Liver (tissue), 9 donors: Measurements from ENCODE around the gene ATP10A. TPM values are rescaled to one million over a fixed set of nuclear protein-coding genes. Genes with fewer than 3 reads are reported as not detected.

Experiments used
- DNase-seq: peaks from one replicate; pipeline ENCODE4 v3.0.0-alpha.2; 2017; ENCODE audit warnings: low spot score
- H3K27ac ChIP-seq, 2 donors: one replicate each; pipeline ENCODE4 v1.7.0; 2013; ENCODE audit warnings: inconsistent platforms in 2 of 2, low read length in 2 of 2, control low read depth in 1 of 2, low read depth in 1 of 2, mild to moderate bottlenecking in 1 of 2
- H3K27me3 ChIP-seq, 4 donors: one replicate each; pipeline versions ENCODE4 v1.6.1 to v1.7.0; 2013; ENCODE audit warnings: low read length in 3 of 4, inconsistent platforms in 1 of 4, mild to moderate bottlenecking in 1 of 4, moderate library complexity in 1 of 4; ENCODE audit not compliant: control insufficient read depth in 4 of 4, insufficient read depth in 4 of 4
- H3K36me3 ChIP-seq, 4 donors: one replicate each; pipeline versions ENCODE4 v1.6.1 to v1.7.0; 2013; ENCODE audit warnings: low read length in 3 of 4, mild to moderate bottlenecking in 3 of 4, low read depth in 1 of 4, moderate library complexity in 1 of 4; ENCODE audit not compliant: control insufficient read depth in 4 of 4, insufficient read depth in 3 of 4
- H3K4me1 ChIP-seq, 4 donors: one replicate each; pipeline versions ENCODE4 v1.6.1 to v1.7.0; 2013; ENCODE audit warnings: low read length in 3 of 4, mild to moderate bottlenecking in 3 of 4, moderate library complexity in 1 of 4; ENCODE audit not compliant: control insufficient read depth in 4 of 4, insufficient read depth in 4 of 4
- H3K4me3 ChIP-seq, 3 donors: one replicate each; pipeline versions ENCODE4 v1.6.1 to v1.7.0; 2013; ENCODE audit warnings: low read length in 3 of 3, control low read depth in 1 of 3, low read depth in 1 of 3, mild to moderate bottlenecking in 1 of 3
- H3K9ac ChIP-seq, 2 donors: one replicate each; pipeline ENCODE4 v1.7.0; 2013; ENCODE audit warnings: low read length in 2 of 2, mild to moderate bottlenecking in 2 of 2, moderate library complexity in 2 of 2, control low read depth in 1 of 2, low read depth in 1 of 2
- H3K9me3 ChIP-seq, 4 donors: one replicate each; pipeline versions ENCODE4 v1.6.1 to v1.7.0; 2013; ENCODE audit warnings: low read length in 3 of 4; ENCODE audit not compliant: control insufficient read depth in 4 of 4
- EGR1 ChIP-seq, 2 donors: IDR thresholded peaks; 2 replicates each; pipeline ENCODE4 v1.6.1; 2016 to 2018; ENCODE audit warnings: antibody characterized with exemption in 2 of 2, low read depth in 2 of 2
- FOXA1 ChIP-seq: IDR thresholded peaks from 2 replicates; pipeline ENCODE4 v1.6.1; 2016; ENCODE audit warnings: antibody characterized with exemption
- FOXA2 ChIP-seq: IDR thresholded peaks from 2 replicates; pipeline ENCODE4 v1.6.1; 2016; ENCODE audit warnings: antibody characterized with exemption
- GABPA ChIP-seq, 2 donors: IDR thresholded peaks in 1 of 2; conservative IDR thresholded peaks in 1 of 2; 2 replicates each; pipeline ENCODE4 v1.6.1; 2016; ENCODE audit warnings: antibody characterized with exemption in 2 of 2, mild to moderate bottlenecking in 1 of 2, moderate library complexity in 1 of 2
- HNF4A ChIP-seq, 2 donors: conservative IDR thresholded peaks; 2 replicates each; pipeline ENCODE4 v1.6.1; 2016; ENCODE audit warnings: antibody characterized with exemption in 2 of 2, mild to moderate bottlenecking in 2 of 2
- HNF4G ChIP-seq: IDR thresholded peaks from 2 replicates; pipeline ENCODE4 v1.6.1; 2016; ENCODE audit warnings: antibody characterized with exemption
- NR2F2 ChIP-seq: IDR thresholded peaks from 2 replicates; pipeline ENCODE4 v1.6.1; 2016; ENCODE audit warnings: antibody characterized with exemption
- RAD21 ChIP-seq, 2 donors: IDR thresholded peaks; 2 replicates each; pipeline ENCODE4 v1.6.1; 2016; ENCODE audit warnings: antibody characterized with exemption in 2 of 2, mild to moderate bottlenecking in 2 of 2
- RXRA ChIP-seq, 2 donors: IDR thresholded peaks; 2 replicates each; pipeline ENCODE4 v1.6.1; 2017 to 2018; ENCODE audit warnings: antibody characterized with exemption in 2 of 2, mild to moderate bottlenecking in 1 of 2
- SP1 ChIP-seq: IDR thresholded peaks from 2 replicates; pipeline ENCODE4 v1.6.1; 2018; ENCODE audit warnings: antibody characterized with exemption, mild to moderate bottlenecking
- TAF1 ChIP-seq: conservative IDR thresholded peaks from 2 replicates; pipeline ENCODE4 v1.6.1; 2016; ENCODE audit warnings: antibody characterized with exemption, mild to moderate bottlenecking
- YY1 ChIP-seq: IDR thresholded peaks from 2 replicates; pipeline ENCODE4 v1.6.1; 2016; ENCODE audit warnings: antibody characterized with exemption, mild to moderate bottlenecking
- WGBS: extraction: QIAGEN DNeasy Blood & Tissue Kit; methylation state at CpG from one replicate; pipeline ENCODE4 v1.1.7; 2013; 5-methylcytosine and 5-hydroxymethylcytosine counted together
- polyA plus RNA-seq, 2 donors: library from polyadenylated mRNA; stranded (reverse) in 1 of 2; unstranded in 1 of 2; fragments of 200-250 nt in 1 of 2; fragments of >200 nt in 1 of 2; fragmentation: Nextera tagmentation in 1 of 2; extraction: Ambion mirVana in 1 of 2; gene quantifications; one replicate each; pipeline versions ENCODE4 v1.2.1 to v1.2.3, GENCODE V29; 2013 to 2015
- total RNA-seq, 2 donors: library from RNA; depleted of rRNA; stranded (reverse); fragments of >200 nt; gene quantifications; one replicate each; pipeline ENCODE4 v1.2.3, GENCODE V29; 2014
- TF ChIP-seq, protein P1 (sequence below): IDR thresholded peaks from 2 replicates; pipeline ENCODE4 v1.6.1; 2016; ENCODE audit warnings: antibody characterized with exemption, mild to moderate bottlenecking
- TF ChIP-seq, protein P2 (sequence below): fragments of 150-350 bp; IDR thresholded peaks from 2 replicates; pipeline ENCODE4 v1.5.1; 2017; ENCODE audit warnings: improper control_type of control experiment, low read depth, low read length; ENCODE audit not compliant: missing input control
- TF ChIP-seq, protein P3 (sequence below): IDR thresholded peaks from 2 replicates; pipeline ENCODE4 v1.6.1; 2016; ENCODE audit warnings: antibody characterized with exemption
- TF ChIP-seq, protein P4 (sequence below): IDR thresholded peaks from 2 replicates; pipeline ENCODE4 v1.6.1; 2016; ENCODE audit warnings: antibody characterized with exemption
- TF ChIP-seq, protein P5 (sequence below): IDR thresholded peaks from 2 replicates; pipeline ENCODE4 v1.6.1; 2016; ENCODE audit warnings: antibody characterized with exemption
- donor health status: healthy.
- donor health status: healthy.
- donor health status: healthy.
- donor health status: healthy.
- donor health status: healthy.

Gene ATP10A
- total and polyA plus RNA-seq, 4 donors: 0.22 to 1.8 (median 0.39) TPM

DNA sequence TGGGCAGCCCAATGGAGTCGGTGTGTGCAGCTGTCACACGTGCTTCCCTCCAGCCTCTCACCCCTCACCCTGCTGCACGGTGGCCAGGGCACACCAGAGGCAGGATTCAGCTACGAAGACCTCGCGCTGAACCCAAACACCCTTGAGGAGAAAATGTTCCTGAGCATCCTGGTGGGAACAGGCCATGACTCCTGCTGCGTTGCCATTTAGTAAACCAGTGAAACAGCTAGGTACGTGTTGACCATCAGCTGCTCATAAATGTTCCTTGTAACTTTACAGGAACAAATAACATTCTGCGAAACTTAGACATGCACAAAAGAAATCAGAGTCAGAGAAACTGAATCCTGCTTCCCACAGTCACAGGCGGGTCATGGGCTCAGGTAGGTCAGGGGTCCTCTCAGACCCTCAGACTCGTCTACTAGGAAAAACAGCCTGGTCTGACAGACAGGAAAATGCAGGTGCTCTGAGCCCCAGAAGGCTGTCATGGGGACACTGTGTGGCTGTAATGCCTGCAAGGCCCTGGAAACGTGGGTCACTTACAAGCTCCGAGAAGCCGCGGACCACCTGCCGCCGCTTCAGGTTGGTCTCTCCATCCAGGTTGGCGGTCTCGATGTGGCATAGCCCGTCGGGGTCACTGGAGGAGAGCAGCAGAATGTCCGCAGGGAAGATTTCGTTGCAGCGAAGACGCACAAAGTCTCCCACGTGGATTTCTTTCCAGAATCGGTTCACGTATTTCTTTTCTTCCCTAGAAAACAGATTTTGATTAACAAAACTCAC, 82.5 kb downstream of the ATP10A start:
- Histone ChIP-seq H3K9me3 (no peaks in the 10 kb centered on the region), H3K27ac (no peak overlapping the region), H3K4me1 (no peaks in the 10 kb centered on the region), H3K36me3 (no peaks in the 10 kb centered on the region), H3K27me3 (peaks cover 0 to 5% (median 0%) of the 10 kb centered on the region in 4 donors), H3K4me3 (no peak overlapping the region), H3K9ac (no peak overlapping the region)
- TF ChIP-seq, protein P1, sequence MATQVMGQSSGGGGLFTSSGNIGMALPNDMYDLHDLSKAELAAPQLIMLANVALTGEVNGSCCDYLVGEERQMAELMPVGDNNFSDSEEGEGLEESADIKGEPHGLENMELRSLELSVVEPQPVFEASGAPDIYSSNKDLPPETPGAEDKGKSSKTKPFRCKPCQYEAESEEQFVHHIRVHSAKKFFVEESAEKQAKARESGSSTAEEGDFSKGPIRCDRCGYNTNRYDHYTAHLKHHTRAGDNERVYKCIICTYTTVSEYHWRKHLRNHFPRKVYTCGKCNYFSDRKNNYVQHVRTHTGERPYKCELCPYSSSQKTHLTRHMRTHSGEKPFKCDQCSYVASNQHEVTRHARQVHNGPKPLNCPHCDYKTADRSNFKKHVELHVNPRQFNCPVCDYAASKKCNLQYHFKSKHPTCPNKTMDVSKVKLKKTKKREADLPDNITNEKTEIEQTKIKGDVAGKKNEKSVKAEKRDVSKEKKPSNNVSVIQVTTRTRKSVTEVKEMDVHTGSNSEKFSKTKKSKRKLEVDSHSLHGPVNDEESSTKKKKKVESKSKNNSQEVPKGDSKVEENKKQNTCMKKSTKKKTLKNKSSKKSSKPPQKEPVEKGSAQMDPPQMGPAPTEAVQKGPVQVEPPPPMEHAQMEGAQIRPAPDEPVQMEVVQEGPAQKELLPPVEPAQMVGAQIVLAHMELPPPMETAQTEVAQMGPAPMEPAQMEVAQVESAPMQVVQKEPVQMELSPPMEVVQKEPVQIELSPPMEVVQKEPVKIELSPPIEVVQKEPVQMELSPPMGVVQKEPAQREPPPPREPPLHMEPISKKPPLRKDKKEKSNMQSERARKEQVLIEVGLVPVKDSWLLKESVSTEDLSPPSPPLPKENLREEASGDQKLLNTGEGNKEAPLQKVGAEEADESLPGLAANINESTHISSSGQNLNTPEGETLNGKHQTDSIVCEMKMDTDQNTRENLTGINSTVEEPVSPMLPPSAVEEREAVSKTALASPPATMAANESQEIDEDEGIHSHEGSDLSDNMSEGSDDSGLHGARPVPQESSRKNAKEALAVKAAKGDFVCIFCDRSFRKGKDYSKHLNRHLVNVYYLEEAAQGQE: no peak
- TF ChIP-seq, protein P2, sequence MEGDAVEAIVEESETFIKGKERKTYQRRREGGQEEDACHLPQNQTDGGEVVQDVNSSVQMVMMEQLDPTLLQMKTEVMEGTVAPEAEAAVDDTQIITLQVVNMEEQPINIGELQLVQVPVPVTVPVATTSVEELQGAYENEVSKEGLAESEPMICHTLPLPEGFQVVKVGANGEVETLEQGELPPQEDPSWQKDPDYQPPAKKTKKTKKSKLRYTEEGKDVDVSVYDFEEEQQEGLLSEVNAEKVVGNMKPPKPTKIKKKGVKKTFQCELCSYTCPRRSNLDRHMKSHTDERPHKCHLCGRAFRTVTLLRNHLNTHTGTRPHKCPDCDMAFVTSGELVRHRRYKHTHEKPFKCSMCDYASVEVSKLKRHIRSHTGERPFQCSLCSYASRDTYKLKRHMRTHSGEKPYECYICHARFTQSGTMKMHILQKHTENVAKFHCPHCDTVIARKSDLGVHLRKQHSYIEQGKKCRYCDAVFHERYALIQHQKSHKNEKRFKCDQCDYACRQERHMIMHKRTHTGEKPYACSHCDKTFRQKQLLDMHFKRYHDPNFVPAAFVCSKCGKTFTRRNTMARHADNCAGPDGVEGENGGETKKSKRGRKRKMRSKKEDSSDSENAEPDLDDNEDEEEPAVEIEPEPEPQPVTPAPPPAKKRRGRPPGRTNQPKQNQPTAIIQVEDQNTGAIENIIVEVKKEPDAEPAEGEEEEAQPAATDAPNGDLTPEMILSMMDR: no peak
- no peak for TF ChIP-seq TAF1
- TF ChIP-seq FOXA1: no peak
- no peak for TF ChIP-seq RAD21 (IDR thresholded peaks at IDR 0.05)
- no peak for TF ChIP-seq NR2F2
- no peak for TF ChIP-seq GABPA (IDR thresholded peaks at IDR 0.05 in 1 of 2, conservative IDR thresholded peaks at IDR 0.05 in 1 of 2)
- TF ChIP-seq, protein P3, sequence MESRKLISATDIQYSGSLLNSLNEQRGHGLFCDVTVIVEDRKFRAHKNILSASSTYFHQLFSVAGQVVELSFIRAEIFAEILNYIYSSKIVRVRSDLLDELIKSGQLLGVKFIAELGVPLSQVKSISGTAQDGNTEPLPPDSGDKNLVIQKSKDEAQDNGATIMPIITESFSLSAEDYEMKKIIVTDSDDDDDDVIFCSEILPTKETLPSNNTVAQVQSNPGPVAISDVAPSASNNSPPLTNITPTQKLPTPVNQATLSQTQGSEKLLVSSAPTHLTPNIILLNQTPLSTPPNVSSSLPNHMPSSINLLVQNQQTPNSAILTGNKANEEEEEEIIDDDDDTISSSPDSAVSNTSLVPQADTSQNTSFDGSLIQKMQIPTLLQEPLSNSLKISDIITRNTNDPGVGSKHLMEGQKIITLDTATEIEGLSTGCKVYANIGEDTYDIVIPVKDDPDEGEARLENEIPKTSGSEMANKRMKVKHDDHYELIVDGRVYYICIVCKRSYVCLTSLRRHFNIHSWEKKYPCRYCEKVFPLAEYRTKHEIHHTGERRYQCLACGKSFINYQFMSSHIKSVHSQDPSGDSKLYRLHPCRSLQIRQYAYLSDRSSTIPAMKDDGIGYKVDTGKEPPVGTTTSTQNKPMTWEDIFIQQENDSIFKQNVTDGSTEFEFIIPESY: no peak
- no peak for TF ChIP-seq RXRA (IDR thresholded peaks at IDR 0.05)
- TF ChIP-seq, protein P4, sequence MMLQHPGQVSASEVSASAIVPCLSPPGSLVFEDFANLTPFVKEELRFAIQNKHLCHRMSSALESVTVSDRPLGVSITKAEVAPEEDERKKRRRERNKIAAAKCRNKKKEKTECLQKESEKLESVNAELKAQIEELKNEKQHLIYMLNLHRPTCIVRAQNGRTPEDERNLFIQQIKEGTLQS: no peak
- TF ChIP-seq, protein P5, sequence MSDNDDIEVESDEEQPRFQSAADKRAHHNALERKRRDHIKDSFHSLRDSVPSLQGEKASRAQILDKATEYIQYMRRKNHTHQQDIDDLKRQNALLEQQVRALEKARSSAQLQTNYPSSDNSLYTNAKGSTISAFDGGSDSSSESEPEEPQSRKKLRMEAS: no peak
- TF ChIP-seq YY1: no peak
- no peak for TF ChIP-seq EGR1 (IDR thresholded peaks at IDR 0.05; ENCODE audit: low read depth in 2 of 2)
- no peak for TF ChIP-seq SP1
- TF ChIP-seq HNF4G: no peak
- TF ChIP-seq FOXA2: no peak
- no peak for TF ChIP-seq HNF4A (conservative IDR thresholded peaks at IDR 0.05)
- no peak for DNase-seq
- 90% methylated on average over 28 of the region's 28 CpGs for WGBS
